Fibroblast of peridontal ligament (primary cell): Measurements from ENCODE around the gene NAA60.

Experiments
- DNase-seq: peaks from one replicate; pipeline ENCODE4 v3.0.0-alpha.2; 2010; ENCODE audit errors: extremely low read depth

NAA60 gene

DNA sequence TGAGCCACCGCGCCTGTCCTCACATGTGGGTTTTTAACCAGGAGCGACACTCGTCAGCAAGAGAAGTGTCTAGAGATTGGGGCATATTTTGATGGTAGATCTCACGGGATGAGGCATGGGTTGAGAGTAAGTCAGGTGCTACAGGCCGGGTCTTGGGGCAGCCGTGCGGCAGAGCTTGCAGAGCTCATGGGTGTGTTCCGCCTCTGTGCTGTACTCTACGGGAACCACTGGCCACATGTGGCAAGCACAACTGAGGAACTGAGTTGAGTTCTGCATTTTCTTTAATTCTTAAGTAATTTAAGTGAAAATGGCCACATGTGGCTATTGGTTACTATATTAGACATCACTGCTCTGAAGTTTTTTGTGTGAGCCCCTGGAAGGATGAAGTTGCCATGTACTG lies 66.9 kb downstream of the NAA60 start:
- no peak for DNase-seq

DNA sequence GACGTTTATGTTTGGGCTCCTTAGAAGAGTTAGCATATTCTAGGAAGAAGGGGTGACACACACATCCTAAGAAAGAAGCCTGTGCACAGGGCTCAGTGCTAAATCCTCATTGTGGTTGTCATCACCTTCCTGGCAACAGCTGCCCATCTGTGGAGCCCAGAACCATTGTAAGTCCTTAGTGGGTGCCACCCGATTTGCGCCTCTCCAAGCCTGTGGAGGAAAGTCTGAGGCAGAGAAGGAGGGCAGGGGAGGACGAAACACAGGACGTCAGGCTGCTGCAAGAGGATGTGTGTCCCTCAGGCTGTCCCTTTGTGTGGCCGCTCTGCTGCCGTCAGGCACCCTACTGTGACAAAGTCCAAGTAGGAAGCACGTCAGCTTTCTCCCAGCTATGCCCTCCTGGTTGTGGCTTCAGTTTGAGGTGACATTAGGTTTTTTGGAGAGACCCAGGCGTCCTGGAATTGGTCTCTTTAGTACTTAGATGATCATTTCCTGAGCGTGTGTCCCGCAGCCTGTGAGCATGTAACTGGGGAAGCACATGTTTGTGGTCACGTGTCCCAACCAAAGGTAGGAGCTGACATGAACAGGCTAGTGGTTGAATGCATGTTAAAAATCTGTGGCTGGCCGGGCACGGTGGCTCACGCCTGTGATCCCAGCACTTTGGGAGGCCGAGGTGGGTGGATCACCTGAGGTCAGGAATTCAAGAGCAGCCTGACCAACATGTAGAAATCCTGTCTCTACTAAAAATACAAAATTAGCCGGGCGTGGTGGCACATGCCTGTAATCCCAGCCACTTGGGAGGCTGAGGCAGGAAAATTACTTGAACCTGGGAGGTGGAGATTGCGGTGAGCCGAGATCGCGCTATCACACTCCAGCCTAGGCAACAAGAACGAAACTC lies 68.1 kb downstream of the NAA60 start:
- no peak for DNase-seq

DNA sequence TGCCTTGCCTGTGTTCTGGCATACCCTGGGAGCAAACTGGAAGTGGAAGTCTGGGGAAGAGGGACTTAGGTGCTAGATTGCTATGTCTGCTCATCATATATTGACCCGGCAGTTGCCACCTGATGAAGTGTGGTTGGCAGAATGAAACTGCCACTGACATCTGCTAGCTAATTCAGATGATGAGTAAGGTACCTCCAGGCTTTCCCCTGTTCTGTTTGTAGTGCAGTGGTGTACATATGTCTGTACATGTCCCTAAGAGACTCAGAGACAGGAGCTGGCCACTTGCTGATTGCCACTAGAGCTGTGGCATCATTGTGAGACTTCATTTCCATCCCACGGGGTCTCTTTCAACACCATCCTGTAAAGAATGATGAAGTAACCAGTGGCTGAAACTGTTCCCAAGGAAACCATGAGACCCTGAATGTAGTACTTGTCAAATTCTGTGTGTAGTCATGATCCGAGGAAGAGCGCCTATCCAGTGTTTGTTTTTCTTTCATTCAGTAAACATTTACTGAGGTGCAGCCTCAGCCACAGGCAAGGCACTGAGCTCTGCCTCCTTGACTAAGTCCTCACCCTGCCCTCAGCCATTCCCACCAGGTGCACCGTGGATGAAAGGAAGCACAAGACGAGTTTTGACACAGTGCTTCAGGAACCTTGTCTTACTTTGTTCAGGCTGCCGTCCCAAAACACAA lies 70.6 kb downstream of the NAA60 start:
- no peak for DNase-seq

DNA sequence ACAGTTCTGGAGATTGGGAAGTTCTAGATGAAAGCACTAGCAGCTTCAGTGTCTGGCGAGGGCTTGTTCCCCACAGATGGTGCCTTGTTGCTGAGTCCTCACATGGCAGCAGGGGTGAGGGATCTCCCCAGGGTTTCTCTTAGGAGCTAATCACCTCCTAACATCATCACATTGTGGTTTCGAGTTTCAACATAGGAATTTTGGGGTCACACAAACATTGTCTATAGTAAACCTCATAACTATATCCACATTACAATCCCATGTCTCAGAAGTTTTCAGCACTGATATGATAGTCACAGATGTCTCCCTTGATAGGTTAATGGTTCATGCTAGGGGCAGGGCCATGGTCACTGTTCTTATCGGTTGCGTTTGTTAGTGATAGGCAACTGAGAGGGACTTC lies 71.1 kb downstream of the NAA60 start:
- DNase-seq = peak; percentile 73

DNA sequence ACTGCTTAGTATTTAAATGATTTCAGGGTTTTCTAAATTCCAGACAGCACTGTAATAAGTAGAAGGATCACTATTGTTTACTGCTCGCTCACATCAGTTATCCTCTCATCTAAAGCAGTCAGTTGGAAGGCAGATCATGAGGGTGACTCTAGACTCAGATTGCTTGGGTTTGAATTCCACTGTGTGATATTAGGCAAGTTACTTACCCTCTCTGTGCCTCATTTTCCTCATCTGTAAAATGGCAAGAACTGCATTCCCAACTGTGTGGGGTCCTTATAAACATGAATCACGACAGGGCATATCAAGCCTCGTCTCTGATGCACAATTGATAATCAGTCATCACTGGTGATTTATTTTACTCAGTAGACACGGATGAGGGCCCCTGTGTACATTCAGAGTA lies 72.4 kb downstream of the NAA60 start:
- no peak for DNase-seq

DNA sequence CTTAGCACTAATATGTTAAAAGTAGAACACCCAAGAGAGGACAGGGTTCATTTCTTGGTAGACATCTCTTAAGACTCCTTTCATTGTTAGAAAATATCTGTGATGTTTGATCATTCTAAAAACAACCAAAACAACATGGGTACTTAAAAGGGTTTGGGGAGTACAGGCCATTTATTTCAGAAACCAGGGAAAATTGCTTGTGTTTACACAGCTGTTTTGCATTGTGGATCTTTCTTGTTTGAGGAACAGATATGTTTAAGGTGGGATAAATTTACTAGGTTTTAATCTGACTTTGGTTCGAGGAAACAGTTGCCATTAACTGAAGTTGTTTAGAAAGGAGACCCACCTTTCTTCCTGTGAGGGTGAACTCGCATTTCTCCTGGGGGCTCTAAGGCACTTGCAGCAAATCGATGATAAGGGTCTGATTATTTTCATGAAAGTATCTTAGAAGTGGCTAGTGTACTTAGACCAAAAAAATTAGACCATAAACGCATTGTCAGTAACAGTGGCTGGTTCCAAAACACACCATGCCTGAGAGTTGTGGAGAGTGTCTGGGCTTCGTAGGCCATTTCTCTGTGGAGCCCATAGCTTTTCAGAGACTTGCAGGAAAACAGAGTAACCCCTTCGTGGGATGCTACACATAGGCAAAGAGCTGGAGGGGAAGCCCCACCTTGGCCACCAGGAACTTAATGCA lies 75.0 kb downstream of the NAA60 start:
- peak; percentile 13 for DNase-seq

DNA sequence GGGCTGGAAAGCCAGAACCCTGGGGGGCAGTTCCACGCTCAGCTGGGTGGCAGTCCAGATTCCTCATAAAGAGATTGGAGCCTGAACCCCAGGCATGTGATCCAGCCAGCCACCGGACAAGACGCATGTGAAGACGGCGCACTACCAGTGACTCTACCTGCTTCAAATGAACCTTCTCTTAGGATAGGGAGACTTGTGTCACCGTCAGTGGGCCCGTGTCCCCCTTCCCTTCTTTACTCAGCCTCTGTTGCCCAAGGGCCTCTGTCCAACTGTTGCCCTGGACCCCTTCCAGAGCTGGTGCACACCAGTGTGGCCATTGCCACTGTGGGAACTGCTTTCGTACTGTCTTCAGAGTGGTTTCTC lies 75.5 kb downstream of the NAA60 start:
- DNase-seq = no peak

DNA sequence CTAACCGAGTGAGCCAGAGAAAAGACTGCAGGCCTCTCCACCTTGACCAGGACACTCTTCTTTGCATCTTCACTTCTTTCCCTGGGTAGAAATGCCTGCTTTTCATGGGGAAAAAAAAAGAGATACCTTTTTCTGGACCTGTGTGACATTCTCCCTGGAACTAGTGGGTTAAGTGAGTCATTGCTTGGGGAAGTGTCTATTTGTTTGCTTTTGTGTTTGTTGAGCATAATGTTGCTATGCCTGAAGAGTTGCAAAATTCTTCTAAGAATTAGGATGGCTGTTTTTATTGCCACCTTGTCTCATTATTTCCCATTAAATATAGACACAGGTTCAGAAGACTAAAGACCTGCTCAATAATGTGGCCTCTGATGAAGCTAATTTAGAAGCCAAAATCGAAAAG lies 76.1 kb downstream of the NAA60 start:
- no peak for DNase-seq

- DNase-seq = peak; percentile 63
Measured at GRCh38 chr16:3520413-3520812, 76.9 kb downstream of the NAA60 start.

DNA sequence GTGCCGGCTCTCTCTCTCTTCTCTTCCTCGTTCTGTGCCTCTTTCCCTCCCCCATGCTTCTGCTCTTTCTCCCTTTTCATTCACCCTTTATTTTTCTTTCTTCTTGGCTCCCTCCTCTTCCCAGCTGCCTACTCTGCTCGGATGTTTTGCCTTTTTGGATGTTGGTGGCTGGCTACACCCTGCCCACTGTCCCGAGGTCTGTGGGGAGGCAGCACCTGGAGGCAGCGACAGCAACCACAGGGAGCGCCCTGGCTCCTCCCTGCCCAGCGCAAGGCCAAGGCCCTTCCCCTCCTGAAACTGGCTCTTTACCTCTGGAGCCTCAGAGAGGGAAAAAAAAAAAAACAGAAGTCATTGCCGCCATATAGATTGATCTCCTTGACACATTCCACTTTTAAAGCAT lies 77.4 kb downstream of the NAA60 start:
- no peak for DNase-seq

GRCh38 chr16:3523281-3523680 lies 79.8 kb downstream of the NAA60 start:
- DNase-seq = no peak

GRCh38 chr16:3525951-3526350 lies 82.5 kb downstream of the NAA60 start:
- no peak for DNase-seq

- peak; percentile 67 for DNase-seq
Measured at GRCh38 chr16:3527216-3527829, 83.8 kb downstream of the NAA60 start.

- DNase-seq = no peak
Measured at GRCh38 chr16:3528406-3528805, 84.9 kb downstream of the NAA60 start.

DNA sequence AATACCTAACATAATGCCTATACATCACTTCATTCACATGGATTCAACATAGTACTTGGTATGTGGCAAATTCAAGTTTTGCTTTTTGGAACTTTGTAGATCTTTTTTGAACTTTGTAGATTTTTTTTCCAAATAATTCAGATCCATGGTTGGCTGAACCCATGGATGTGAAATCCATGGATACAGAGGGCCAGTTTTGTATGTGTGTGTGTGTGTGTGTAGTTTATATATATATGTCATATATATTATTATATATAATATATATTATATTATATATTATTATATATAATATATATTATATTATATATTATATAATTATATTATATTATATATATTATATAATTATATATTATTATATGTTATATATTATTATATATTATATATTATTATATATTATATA lies 85.7 kb downstream of the NAA60 start:
- no peak for DNase-seq

GRCh38 chr16:3530371-3530914 lies 87.0 kb downstream of the NAA60 start:
- no peak for DNase-seq

DNA sequence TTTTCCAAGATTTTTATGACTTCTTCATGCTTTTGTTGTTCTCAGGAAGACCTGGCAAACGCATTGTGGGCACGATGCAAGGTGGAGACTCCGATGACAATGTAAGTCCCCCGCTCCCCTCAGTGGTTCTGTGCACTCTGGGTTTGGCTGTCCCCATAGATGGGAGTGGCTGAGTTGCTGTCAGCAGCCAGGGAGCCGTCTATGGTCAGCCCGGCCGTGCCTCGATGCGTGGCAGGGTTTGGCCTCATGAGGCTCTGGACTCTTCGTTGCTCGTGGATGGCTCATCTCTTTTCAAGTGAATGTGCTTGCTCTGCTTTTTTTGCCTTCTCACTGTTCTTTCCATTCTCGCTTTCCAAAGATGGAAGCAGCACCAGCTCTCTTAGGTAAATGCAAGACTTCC lies 89.3 kb downstream of the NAA60 start:
- no peak for DNase-seq

DNA sequence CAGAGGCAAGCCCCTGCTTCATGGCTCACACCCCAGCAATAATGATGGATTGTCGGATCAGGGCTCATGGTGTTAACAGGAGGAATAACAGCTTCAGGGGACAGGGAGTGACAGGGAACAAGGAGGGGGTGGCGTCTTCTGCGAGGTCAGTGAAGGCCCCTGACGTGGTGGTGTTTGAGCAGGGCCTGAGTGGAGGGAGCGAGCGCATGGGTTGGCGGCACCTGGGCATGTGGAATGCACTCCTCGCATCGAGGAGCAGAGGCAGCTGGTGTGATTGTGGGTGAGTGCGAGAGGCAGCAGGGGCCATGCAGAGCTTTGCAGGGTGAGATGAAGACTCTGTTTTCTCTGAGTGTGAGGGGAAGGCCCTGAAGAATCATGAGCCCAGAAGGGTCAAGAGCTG lies 90.6 kb downstream of the NAA60 start:
- no peak for DNase-seq

DNA sequence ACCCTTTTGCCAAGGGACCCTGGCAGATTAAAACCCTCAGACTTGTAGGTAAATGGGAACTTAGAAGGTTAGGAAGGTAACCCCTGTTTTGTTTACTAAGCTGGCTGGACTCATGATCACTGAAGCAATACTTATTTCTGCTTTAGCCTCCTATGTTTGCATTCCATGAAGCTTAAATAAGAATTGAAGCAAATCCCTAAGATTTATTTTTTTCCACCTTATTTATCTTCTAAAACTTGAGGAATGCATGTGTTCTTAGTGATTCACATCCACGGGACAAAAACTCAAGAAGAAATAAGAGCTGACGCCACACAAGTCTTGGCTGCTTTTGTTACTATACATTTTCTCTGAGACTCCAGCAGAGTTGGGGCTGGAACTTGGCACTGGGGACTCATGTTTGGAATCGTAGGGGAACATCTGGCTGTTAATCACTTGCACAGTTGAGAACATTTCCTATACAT lies 92.8 kb downstream of the NAA60 start:
- DNase-seq = peak; percentile 81
